HCT116 (cell line): Measurements from ENCODE around the gene GMPPA. TPM values are rescaled to one million over a fixed set of nuclear protein-coding genes. Genes with fewer than 3 reads are reported as not detected.

Source experiments
- ATAC-seq: fragments of 200-7000 bp; cut with Tn5 transposase; 2 replicates; pipeline ENCODE4 v1.9.1; 2020; ENCODE audit warnings: mild to moderate bottlenecking, moderate library complexity
- BruUV-seq: library from RNA; stranded (reverse); fragments of 400-500 nt; replicated peaks from 2 replicates; lab custom pipeline; 2021; lab: Mats Ljungman, UMichigan
- CTCF ChIA-PET: fragments of 300-600 bp; sonication (Branson Sonifier 250); formaldehyde crosslinking; loops from one replicate; lab custom pipeline; 2021; ENCODE audit warnings: antibody characterized with exemption; lab: Charles Lee
- POLR2A ChIA-PET: fragments of 300-600, 350-600 bp; sonication (Branson Sonifier 250); formaldehyde crosslinking; loops from one replicate; lab custom pipeline; 2021; ENCODE audit warnings: antibody characterized with exemption; lab: Charles Lee
- RAD21 ChIA-PET, 2 experiments: fragments of 300-600 bp; sonication (Branson Sonifier 250); formaldehyde crosslinking; loops; one replicate each; lab custom pipeline; 2023; ENCODE audit warnings: low total read pairs in 2 of 2; ENCODE audit not compliant: uncharacterized antibody in 2 of 2, unreplicated experiment in 2 of 2, low non-redundant PET in 1 of 2; lab: Charles Lee
- DNase-seq: peaks from one replicate; pipeline ENCODE4 v3.0.0-alpha.2; 2010; ENCODE audit warnings: low read depth, low spot score
- H2AFZ ChIP-seq: fragments of 200-600 bp; shearing (Covaris generic), sonication (generic); 2 replicates; pipeline ENCODE4 v1.6.1; 2017; ENCODE audit warnings: low read depth, mixed run types, mixed read lengths, antibody characterized with exemption, low read length; ENCODE audit not compliant: poor library complexity, severe bottlenecking
- H3K27ac ChIP-seq: 2 replicates; pipeline ENCODE4 v1.5.1; 2012; ENCODE audit warnings: low read depth, low read length
- H3K27me3 ChIP-seq: fragments of 200-600 bp; sonication (generic); 2 replicates; pipeline ENCODE4 v1.6.1; 2016; ENCODE audit warnings: mixed run types, low read length, mixed read lengths; ENCODE audit not compliant: insufficient read depth
- H3K36me3 ChIP-seq, 2 experiments: fragments of 200-500 bp in 1 of 2; fragments of 200-600 bp in 1 of 2; sonication (Bioruptor generic) in 1 of 2; sonication (generic) in 1 of 2; 2 replicates each; pipeline versions ENCODE4 v1.5.1 to v1.6.1; 2014 to 2016; ENCODE audit warnings: low read length in 2 of 2, inconsistent platforms in 1 of 2, mixed read lengths in 1 of 2, mixed run types in 1 of 2; ENCODE audit not compliant: insufficient read depth in 2 of 2, control insufficient read depth in 1 of 2
- H3K4me1 ChIP-seq, 2 experiments: fragments of 200-600 bp in 1 of 2; sonication (generic) in 1 of 2; 2 replicates each; pipeline versions ENCODE4 v1.5.1 to v1.6.1; 2012 to 2017; ENCODE audit warnings: low read length in 2 of 2, inconsistent platforms in 1 of 2, mild to moderate bottlenecking in 1 of 2, mixed read lengths in 1 of 2, mixed run types in 1 of 2, moderate library complexity in 1 of 2; ENCODE audit not compliant: insufficient read depth in 2 of 2, control insufficient read depth in 1 of 2
- H3K4me2 ChIP-seq: fragments of 200-600 bp; sonication (generic); 2 replicates; pipeline ENCODE4 v1.6.1; 2017; ENCODE audit warnings: mixed run types, low read length, mixed read lengths
- H3K4me3 ChIP-seq, 2 experiments: fragments of 200-600 bp in 1 of 2; sonication (generic) in 1 of 2; replicated peaks in 1 of 2; 2 replicates each; pipeline ENCODE4 v1.5.1; 2011 to 2016; ENCODE audit warnings: low read length in 2 of 2, control low read depth in 1 of 2, low read depth in 1 of 2, mild to moderate bottlenecking in 1 of 2, mixed read lengths in 1 of 2, mixed run types in 1 of 2
- H3K79me2 ChIP-seq: fragments of 200-600 bp; sonication (generic); 2 replicates; pipeline ENCODE4 v1.6.1; 2017; ENCODE audit warnings: mild to moderate bottlenecking, mixed run types, low read length, moderate library complexity, mixed read lengths; ENCODE audit not compliant: insufficient read depth
- H3K9ac ChIP-seq: fragments of 200-600 bp; sonication (generic); 2 replicates; pipeline ENCODE4 v1.6.1; 2016; ENCODE audit warnings: low read length, mixed read lengths
- H3K9me2 ChIP-seq: fragments of 200-600 bp; sonication (generic), shearing (Covaris generic); 2 replicates; pipeline ENCODE4 v1.6.1; 2017; ENCODE audit warnings: mixed run types, mild to moderate bottlenecking, moderate library complexity; ENCODE audit not compliant: insufficient read depth
- H3K9me3 ChIP-seq, 2 experiments: fragments of 200-500 bp in 1 of 2; fragments of 200-600 bp in 1 of 2; sonication (Bioruptor generic) in 1 of 2; sonication (generic) in 1 of 2; 2 replicates each; pipeline ENCODE4 v1.6.1; 2014 to 2017; ENCODE audit warnings: low read length in 2 of 2, mixed read lengths in 2 of 2, inconsistent platforms in 1 of 2, low read depth in 1 of 2, mild to moderate bottlenecking in 1 of 2, mixed run types in 1 of 2, moderate library complexity in 1 of 2; ENCODE audit not compliant: control insufficient read depth in 1 of 2, insufficient read depth in 1 of 2
- H4K20me1 ChIP-seq: fragments of 200-600 bp; sonication (generic), shearing (Covaris generic); 2 replicates; pipeline ENCODE4 v1.6.1; 2017; ENCODE audit warnings: mixed run types, mild to moderate bottlenecking, moderate library complexity; ENCODE audit not compliant: insufficient read depth
- CBX3 ChIP-seq: IDR thresholded peaks from 2 replicates; pipeline ENCODE4 v1.6.1; 2012; ENCODE audit warnings: low read depth
- CEBPB ChIP-seq: IDR thresholded peaks from 2 replicates; pipeline ENCODE4 v1.6.1; 2012; ENCODE audit warnings: low read depth
- CTCF ChIP-seq, 3 experiments: fragments of 200-600 bp in 1 of 3; sonication (generic) in 1 of 3; IDR thresholded peaks in 2 of 3; conservative IDR thresholded peaks in 1 of 3; 2 replicates each; pipeline ENCODE4 v1.5.1; 2012 to 2017; ENCODE audit warnings: low read depth in 2 of 3, low read length in 2 of 3, antibody characterized with exemption in 1 of 3, borderline replicate concordance in 1 of 3, control low read depth in 1 of 3, mild to moderate bottlenecking in 1 of 3, mixed read lengths in 1 of 3, mixed run types in 1 of 3, moderate library complexity in 1 of 3; ENCODE audit not compliant: insufficient read depth in 1 of 3
- EGR1 ChIP-seq: IDR thresholded peaks from 2 replicates; pipeline ENCODE4 v1.6.1; 2012; ENCODE audit warnings: low read depth
- EZH2 ChIP-seq: fragments of 200-600 bp; sonication (generic); IDR thresholded peaks from 2 replicates; pipeline ENCODE4 v1.6.1; 2017; ENCODE audit warnings: antibody characterized with exemption, mixed run types
- EZH2phosphoT487 ChIP-seq: fragments of 200-600 bp; IDR thresholded peaks from 2 replicates; pipeline ENCODE4 v1.6.1; 2018; ENCODE audit warnings: antibody characterized with exemption, borderline replicate concordance
- FOSL1 ChIP-seq: IDR thresholded peaks from 2 replicates; pipeline ENCODE4 v1.6.1; 2012; ENCODE audit warnings: low read depth
- JUND ChIP-seq: IDR thresholded peaks from 2 replicates; pipeline ENCODE4 v1.6.1; 2012
- POLR2AphosphoS5 ChIP-seq: IDR thresholded peaks from 2 replicates; pipeline ENCODE4 v1.6.1; 2011; ENCODE audit warnings: mild to moderate bottlenecking, low read depth, low read length, moderate library complexity
- RAD21 ChIP-seq: IDR thresholded peaks from 2 replicates; pipeline ENCODE4 v1.6.1; 2012; ENCODE audit warnings: low read depth, mild to moderate bottlenecking
- REST ChIP-seq: IDR thresholded peaks from 2 replicates; pipeline ENCODE4 v1.6.1; 2012; ENCODE audit warnings: low read depth
- SIN3A ChIP-seq: IDR thresholded peaks from 2 replicates; pipeline ENCODE4 v1.6.1; 2012; ENCODE audit warnings: low read depth
- SP1 ChIP-seq: IDR thresholded peaks from 2 replicates; pipeline ENCODE4 v1.6.1; 2012; ENCODE audit warnings: low read depth
- TCF7L2 ChIP-seq: IDR thresholded peaks from 2 replicates; pipeline ENCODE4 v1.7.0; 2011; ENCODE audit warnings: borderline replicate concordance, inconsistent platforms; ENCODE audit not compliant: insufficient read depth, insufficient read length; ENCODE audit errors: extremely low read depth
- YY1 ChIP-seq: IDR thresholded peaks from 2 replicates; pipeline ENCODE4 v1.6.1; 2011; ENCODE audit warnings: low read length, low read depth, moderate library complexity, mild to moderate bottlenecking; ENCODE audit not compliant: insufficient replicate concordance; ENCODE audit errors: extremely low read depth
- ZNF274 ChIP-seq: fragments of 200-500 bp; sonication (Bioruptor generic); IDR thresholded peaks from 2 replicates; pipeline ENCODE4 v1.6.1; 2014; ENCODE audit warnings: mild to moderate bottlenecking, low read depth, low read length, inconsistent platforms
- intact Hi-C: fragments of 100-400 bp; cut with micrococcal nuclease; formaldehyde crosslinking; loops from 2 replicates; pipeline ENCODE4 v1.10.0; 2022
- total RNA-seq: library from RNA; stranded (reverse); gene quantifications from one replicate; pipeline ENCODE4 v1.2.1, GENCODE V29; 2021; ENCODE audit not compliant: unreplicated experiment
- TF ChIP-seq, protein P1 (sequence below): IDR thresholded peaks from 2 replicates; pipeline ENCODE4 v1.6.1; 2012
- TF ChIP-seq, protein P2 (sequence below): IDR thresholded peaks from 2 replicates; pipeline ENCODE4 v1.6.1; 2012

Gene GMPPA
- total RNA-seq, 1 experiment from 2014 or later = 71.8 TPM

GRCh38 chr2:219515874-219516629 lies 17.4 kb downstream of the GMPPA start:
- POLR2A ChIA-PET = no interaction called here
- no peaks in the 10 kb centered on the region for H3K79me2 ChIP-seq

More at GRCh38 chr2:219515874-219516629, 17.4 kb downstream of the GMPPA start:
- Histone ChIP-seq H3K4me1 (peaks cover 13 to 33% of the 10 kb centered on the region in 2 experiments), H3K9me2 (no peaks in the 10 kb centered on the region), H3K27me3 (no peaks in the 10 kb centered on the region), H3K9me3 (no peaks in the 10 kb centered on the region), H3K36me3 (no peaks in the 10 kb centered on the region), H3K4me2 (no peak overlapping the region), H3K4me3 (no peak overlapping the region), H3K27ac (no peak overlapping the region), H4K20me1 (no peaks in the 10 kb centered on the region), H3K9ac (no peak overlapping the region), H2AFZ (no peak overlapping the region)
- DNase-seq (no peak), ATAC-seq (no peak)
- intact Hi-C loops = no loop called here
- CTCF ChIA-PET = interaction anchor here (0.9 kb wide), 1 partner anchor 18 kb away, joined by 5 read pairs; the partner anchor contains the start of gene GMPPA
- RAD21 ChIA-PET = no interaction called here
- no TSS peak for BruUV-seq
- TF ChIP-seq EZH2phosphoT487 (no peak), POLR2AphosphoS5 (no peak), JUND (no peak), CBX3 (no peak), ZNF274 (no peak), TCF7L2 (no peak), SP1 (no peak), YY1 (no peak), EGR1 (no peak), CTCF (IDR thresholded peaks at IDR 0.05 in 2 of 3, conservative IDR thresholded peaks at IDR 0.05 in 1 of 3; ENCODE audit: borderline replicate concordance in 1 of 3, insufficient read depth in 1 of 3, low read depth in 2 of 3, low read length in 2 of 3) (no peak), EZH2 (no peak), CEBPB (no peak), FOSL1 (no peak), RAD21 (no peak), REST (no peak), SIN3A (no peak)
- TF ChIP-seq, protein P1, sequence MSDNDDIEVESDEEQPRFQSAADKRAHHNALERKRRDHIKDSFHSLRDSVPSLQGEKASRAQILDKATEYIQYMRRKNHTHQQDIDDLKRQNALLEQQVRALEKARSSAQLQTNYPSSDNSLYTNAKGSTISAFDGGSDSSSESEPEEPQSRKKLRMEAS = no peak
- TF ChIP-seq, protein P2, sequence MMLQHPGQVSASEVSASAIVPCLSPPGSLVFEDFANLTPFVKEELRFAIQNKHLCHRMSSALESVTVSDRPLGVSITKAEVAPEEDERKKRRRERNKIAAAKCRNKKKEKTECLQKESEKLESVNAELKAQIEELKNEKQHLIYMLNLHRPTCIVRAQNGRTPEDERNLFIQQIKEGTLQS = no peak
